ENCODE data around the gene PNMA6A.
A peak's percentile ranks its signal among the peaks of the same experiment; 100 is the strongest.

The PNMA6A gene

DNA sequence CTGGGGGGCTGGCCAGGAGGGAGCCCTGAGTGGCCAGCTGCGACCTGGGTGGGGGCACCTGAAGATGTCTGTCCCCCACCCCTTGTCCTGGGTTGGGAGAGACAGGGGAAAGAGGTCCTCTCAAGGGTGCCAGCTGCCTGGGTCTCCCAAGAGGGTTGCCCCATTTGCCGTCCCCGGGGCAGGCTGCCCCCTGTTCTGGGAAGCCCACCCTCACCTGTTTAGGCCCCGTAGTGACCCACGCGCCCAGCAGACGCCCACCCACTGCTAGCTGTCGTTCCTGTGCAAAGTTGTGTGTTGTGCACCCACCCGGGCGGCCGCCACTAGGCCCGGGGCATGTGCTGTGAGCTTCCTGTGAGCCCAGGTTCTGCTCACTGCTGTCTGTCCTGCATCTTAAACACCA is 41.5 kb upstream of the PNMA6A start:
- CTCF ChIA-PET = interaction anchor here (0.6 kb wide), 1 partner anchor 889 kb away, joined by 8 read pairs; no protein-coding TSS in a partner anchor
- TF ChIP-seq, protein P1, sequence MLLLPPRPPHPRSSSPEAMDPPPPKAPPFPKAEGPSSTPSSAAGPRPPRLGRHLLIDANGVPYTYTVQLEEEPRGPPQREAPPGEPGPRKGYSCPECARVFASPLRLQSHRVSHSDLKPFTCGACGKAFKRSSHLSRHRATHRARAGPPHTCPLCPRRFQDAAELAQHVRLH (tag by site-specific recombination; IDR thresholded peaks at IDR 0.05) = no peak

DNA sequence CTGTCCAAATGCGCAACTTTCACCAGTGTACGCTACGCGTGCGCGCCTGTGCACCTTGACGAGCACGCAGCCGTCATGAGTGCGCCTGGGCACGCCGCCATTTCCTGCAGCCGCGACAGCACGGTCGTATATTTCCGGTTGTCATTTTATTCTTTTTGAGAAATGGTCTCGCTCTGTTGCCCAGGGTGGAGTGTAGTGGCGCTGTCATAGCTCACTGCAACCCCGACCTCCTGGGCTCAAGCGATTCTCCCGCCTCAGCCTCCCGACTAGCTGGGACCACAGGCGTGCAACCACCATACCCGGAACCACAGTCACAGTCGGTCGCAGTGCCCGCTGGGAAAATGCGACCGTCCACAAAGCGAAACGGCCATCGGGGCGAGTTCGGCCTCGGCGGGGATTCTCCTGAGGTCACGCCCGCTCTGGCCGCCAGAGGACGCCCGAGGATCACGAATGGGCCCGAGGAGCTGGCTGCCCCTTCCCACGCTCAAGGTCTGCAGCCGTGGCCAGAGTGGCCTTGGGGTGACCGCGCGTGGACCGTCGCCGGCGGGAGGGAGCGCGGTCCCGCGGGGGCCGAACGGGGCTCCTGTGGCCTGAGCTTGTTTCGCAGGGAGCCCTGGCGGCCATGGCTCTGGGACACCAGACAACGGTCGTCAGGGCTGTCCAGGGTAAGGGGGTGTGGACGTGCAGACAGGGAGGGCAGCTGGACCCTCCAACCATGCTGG is 39.7 kb upstream of the PNMA6A start:
- Histone ChIP-seq H3K27ac (ENCODE audit: extremely low read depth, low read depth, low read length) (no peak overlapping the region), H3K4me1 (ENCODE audit: control insufficient read depth, insufficient read depth, low read length) (no peaks in the 10 kb centered on the region), H3K36me3 (ENCODE audit: control insufficient read depth in 2 of 2, insufficient read depth in 1 of 2, low read length in 2 of 2) (no peaks in the 10 kb centered on the region), H3K4me3 (ENCODE audit: low read depth, low read length) (no peak overlapping the region; the same call in 1 of the 2 replicates), H3K9me3 (ENCODE audit: control insufficient read depth, insufficient read depth, low read depth, low read length) (no peaks in the 10 kb centered on the region)
- POLR2A ChIA-PET = no interaction called here
- CTCF ChIA-PET = interaction anchor here (0.6 to 1.7 kb wide), 23 partner anchors 11 to 982 kb away, joined by 3 to 8 read pairs (median 3); no protein-coding TSS in a partner anchor
- TF ChIP-seq ZIC2 (tag by site-specific recombination; IDR thresholded peaks at IDR 0.05) (peak; percentile 36), OVOL3 (tag by site-specific recombination; IDR thresholded peaks at IDR 0.05) (no peak), ZFHX2 (tag by site-specific recombination; conservative IDR thresholded peaks at IDR 0.05) (peak; percentile 59), ZNF394 (tag by site-specific recombination; IDR thresholded peaks at IDR 0.05; ENCODE audit: borderline replicate concordance) (no peak), EGR2 (tag by site-specific recombination; IDR thresholded peaks at IDR 0.05; ENCODE audit: low read depth) (peak; percentile 58; the same call in 1 of the 2 replicates), SCRT2 (tag by site-specific recombination; IDR thresholded peaks at IDR 0.05) (peak; percentile 18; the same call in 1 of the 2 replicates), GLIS1 (tag by site-specific recombination; IDR thresholded peaks at IDR 0.05) (0 out of 2 replicates have a peak, but pooled peaks have one; percentile 8), ZNF530 (tag by site-specific recombination; IDR thresholded peaks at IDR 0.05; ENCODE audit: low read depth) (no peak), ZFP37 (tag by site-specific recombination; IDR thresholded peaks at IDR 0.05) (no peak), ZNF501 (tag by site-specific recombination; IDR thresholded peaks at IDR 0.05) (0 out of 2 replicates have a peak, but pooled peaks have one; percentile 46), ZNF473 (tag by site-specific recombination; IDR thresholded peaks at IDR 0.05) (no peak), ZNF2 (tag by site-specific recombination; IDR thresholded peaks at IDR 0.05) (peak; percentile 68; the same call in 1 of the 2 replicates), ZNF558 (tag by site-specific recombination; IDR thresholded peaks at IDR 0.05) (no peak), ZNF654 (tag by site-specific recombination; IDR thresholded peaks at IDR 0.05; ENCODE audit: low read depth) (peak; percentile 82), ZNF76 (tag by site-specific recombination; IDR thresholded peaks at IDR 0.05; ENCODE audit: borderline replicate concordance, low read depth) (peak; percentile 60)
- TF ChIP-seq, protein P2, sequence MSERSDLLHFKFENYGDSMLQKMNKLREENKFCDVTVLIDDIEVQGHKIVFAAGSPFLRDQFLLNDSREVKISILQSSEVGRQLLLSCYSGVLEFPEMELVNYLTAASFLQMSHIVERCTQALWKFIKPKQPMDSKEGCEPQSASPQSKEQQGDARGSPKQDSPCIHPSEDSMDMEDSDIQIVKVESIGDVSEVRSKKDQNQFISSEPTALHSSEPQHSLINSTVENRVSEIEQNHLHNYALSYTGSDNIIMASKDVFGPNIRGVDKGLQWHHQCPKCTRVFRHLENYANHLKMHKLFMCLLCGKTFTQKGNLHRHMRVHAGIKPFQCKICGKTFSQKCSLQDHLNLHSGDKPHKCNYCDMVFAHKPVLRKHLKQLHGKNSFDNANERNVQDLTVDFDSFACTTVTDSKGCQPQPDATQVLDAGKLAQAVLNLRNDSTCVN (tag by site-specific recombination; optimal IDR thresholded peaks at IDR 0.05) = peak; percentile 54
- TF ChIP-seq, protein P3, sequence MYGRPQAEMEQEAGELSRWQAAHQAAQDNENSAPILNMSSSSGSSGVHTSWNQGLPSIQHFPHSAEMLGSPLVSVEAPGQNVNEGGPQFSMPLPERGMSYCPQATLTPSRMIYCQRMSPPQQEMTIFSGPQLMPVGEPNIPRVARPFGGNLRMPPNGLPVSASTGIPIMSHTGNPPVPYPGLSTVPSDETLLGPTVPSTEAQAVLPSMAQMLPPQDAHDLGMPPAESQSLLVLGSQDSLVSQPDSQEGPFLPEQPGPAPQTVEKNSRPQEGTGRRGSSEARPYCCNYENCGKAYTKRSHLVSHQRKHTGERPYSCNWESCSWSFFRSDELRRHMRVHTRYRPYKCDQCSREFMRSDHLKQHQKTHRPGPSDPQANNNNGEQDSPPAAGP (tag by site-specific recombination; IDR thresholded peaks at IDR 0.05) = 0 out of 2 replicates have a peak, but pooled peaks have one; percentile 18
- TF ChIP-seq, protein P4, sequence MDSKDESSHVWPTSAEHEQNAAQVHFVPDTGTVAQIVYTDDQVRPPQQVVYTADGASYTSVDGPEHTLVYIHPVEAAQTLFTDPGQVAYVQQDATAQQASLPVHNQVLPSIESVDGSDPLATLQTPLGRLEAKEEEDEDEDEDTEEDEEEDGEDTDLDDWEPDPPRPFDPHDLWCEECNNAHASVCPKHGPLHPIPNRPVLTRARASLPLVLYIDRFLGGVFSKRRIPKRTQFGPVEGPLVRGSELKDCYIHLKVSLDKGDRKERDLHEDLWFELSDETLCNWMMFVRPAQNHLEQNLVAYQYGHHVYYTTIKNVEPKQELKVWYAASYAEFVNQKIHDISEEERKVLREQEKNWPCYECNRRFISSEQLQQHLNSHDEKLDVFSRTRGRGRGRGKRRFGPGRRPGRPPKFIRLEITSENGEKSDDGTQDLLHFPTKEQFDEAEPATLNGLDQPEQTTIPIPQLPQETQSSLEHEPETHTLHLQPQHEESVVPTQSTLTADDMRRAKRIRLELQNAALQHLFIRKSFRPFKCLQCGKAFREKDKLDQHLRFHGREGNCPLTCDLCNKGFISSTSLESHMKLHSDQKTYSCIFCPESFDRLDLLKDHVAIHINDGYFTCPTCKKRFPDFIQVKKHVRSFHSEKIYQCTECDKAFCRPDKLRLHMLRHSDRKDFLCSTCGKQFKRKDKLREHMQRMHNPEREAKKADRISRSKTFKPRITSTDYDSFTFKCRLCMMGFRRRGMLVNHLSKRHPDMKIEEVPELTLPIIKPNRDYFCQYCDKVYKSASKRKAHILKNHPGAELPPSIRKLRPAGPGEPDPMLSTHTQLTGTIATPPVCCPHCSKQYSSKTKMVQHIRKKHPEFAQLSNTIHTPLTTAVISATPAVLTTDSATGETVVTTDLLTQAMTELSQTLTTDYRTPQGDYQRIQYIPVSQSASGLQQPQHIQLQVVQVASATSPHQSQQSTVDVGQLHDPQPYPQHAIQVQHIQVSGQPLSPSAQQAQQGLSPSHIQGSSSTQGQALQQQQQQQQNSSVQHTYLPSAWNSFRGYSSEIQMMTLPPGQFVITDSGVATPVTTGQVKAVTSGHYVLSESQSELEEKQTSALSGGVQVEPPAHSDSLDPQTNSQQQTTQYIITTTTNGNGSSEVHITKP (tag by site-specific recombination; IDR thresholded peaks at IDR 0.05) = no peak
- TF ChIP-seq, protein P5, sequence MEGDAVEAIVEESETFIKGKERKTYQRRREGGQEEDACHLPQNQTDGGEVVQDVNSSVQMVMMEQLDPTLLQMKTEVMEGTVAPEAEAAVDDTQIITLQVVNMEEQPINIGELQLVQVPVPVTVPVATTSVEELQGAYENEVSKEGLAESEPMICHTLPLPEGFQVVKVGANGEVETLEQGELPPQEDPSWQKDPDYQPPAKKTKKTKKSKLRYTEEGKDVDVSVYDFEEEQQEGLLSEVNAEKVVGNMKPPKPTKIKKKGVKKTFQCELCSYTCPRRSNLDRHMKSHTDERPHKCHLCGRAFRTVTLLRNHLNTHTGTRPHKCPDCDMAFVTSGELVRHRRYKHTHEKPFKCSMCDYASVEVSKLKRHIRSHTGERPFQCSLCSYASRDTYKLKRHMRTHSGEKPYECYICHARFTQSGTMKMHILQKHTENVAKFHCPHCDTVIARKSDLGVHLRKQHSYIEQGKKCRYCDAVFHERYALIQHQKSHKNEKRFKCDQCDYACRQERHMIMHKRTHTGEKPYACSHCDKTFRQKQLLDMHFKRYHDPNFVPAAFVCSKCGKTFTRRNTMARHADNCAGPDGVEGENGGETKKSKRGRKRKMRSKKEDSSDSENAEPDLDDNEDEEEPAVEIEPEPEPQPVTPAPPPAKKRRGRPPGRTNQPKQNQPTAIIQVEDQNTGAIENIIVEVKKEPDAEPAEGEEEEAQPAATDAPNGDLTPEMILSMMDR (tag by site-specific recombination; IDR thresholded peaks at IDR 0.05) = peak; percentile 95
- TF ChIP-seq, protein P6, sequence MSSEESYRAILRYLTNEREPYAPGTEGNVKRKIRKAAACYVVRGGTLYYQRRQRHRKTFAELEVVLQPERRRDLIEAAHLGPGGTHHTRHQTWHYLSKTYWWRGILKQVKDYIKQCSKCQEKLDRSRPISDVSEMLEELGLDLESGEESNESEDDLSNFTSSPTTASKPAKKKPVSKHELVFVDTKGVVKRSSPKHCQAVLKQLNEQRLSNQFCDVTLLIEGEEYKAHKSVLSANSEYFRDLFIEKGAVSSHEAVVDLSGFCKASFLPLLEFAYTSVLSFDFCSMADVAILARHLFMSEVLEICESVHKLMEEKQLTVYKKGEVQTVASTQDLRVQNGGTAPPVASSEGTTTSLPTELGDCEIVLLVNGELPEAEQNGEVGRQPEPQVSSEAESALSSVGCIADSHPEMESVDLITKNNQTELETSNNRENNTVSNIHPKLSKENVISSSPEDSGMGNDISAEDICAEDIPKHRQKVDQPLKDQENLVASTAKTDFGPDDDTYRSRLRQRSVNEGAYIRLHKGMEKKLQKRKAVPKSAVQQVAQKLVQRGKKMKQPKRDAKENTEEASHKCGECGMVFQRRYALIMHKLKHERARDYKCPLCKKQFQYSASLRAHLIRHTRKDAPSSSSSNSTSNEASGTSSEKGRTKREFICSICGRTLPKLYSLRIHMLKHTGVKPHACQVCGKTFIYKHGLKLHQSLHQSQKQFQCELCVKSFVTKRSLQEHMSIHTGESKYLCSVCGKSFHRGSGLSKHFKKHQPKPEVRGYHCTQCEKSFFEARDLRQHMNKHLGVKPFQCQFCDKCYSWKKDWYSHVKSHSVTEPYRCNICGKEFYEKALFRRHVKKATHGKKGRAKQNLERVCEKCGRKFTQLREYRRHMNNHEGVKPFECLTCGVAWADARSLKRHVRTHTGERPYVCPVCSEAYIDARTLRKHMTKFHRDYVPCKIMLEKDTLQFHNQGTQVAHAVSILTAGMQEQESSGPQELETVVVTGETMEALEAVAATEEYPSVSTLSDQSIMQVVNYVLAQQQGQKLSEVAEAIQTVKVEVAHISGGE (tag by site-specific recombination; conservative IDR thresholded peaks at IDR 0.05; ENCODE audit: low read depth) = peak; percentile 36; the same call in 1 of the 2 replicates

More for the DNA sequence above, 41.5 kb upstream of the PNMA6A start:
- POLR2A ChIA-PET = no interaction called here
- no peaks in the 10 kb centered on the region for H3K36me3 ChIP-seq (ENCODE audit: control insufficient read depth in 2 of 2, insufficient read depth in 1 of 2, low read length in 2 of 2)
- no peak overlapping the region for H3K27ac ChIP-seq (ENCODE audit: extremely low read depth, low read depth, low read length)
- H3K4me1 ChIP-seq (ENCODE audit: control insufficient read depth, insufficient read depth, low read length) = no peaks in the 10 kb centered on the region
- no peak overlapping the region for H3K4me3 ChIP-seq (ENCODE audit: low read depth, low read length)
- H3K9me3 ChIP-seq (ENCODE audit: control insufficient read depth, insufficient read depth, low read depth, low read length) = no peaks in the 10 kb centered on the region
